GM12878 (cell line): ENCODE data around the gene ASIC2. TPM values are rescaled to one million over a fixed set of nuclear protein-coding genes. Genes with fewer than 3 reads are reported as not detected.

Experiments
- ATAC-seq: fragments of 200-7000 bp; cut with Tn5 transposase; 3 replicates; pipeline ENCODE4 v1.9.1; 2020; ENCODE audit warnings: mild to moderate bottlenecking, moderate library complexity
- BruUV-seq: library from RNA; stranded (reverse); fragments of 400-500 nt; replicated peaks from 2 replicates; lab custom pipeline; 2021; lab: Mats Ljungman, UMichigan
- CTCF ChIA-PET: fragments of 300-600 bp; sonication (Branson Sonifier 250); formaldehyde crosslinking; extraction: SDS; loops from one replicate; lab custom pipeline; 2021; ENCODE audit warnings: inconsistent platforms; lab: Yijun Ruan, JAX
- POLR2A ChIA-PET: fragments of 350-600 bp; formaldehyde crosslinking; extraction: SDS; loops from one replicate; lab custom pipeline; 2021; ENCODE audit warnings: inconsistent platforms; lab: Charles Lee
- RAD21 ChIA-PET: fragments of 300-600 bp; sonication (Branson Sonifier 250); formaldehyde crosslinking; loops from one replicate; lab custom pipeline; 2023; ENCODE audit warnings: antibody characterized with exemption; ENCODE audit not compliant: unreplicated experiment; lab: Charles Lee
- SMC1A ChIA-PET: fragments of 300-600 bp; sonication (Branson Sonifier 250); formaldehyde crosslinking; loops from one replicate; lab custom pipeline; 2023; ENCODE audit not compliant: unreplicated experiment, uncharacterized antibody; lab: Charles Lee
- DNase-seq: peaks from one replicate; pipeline ENCODE4 v3.0.0-alpha.2; 2011; ENCODE audit warnings: low read depth, low spot score
- FAIRE-seq: peaks from 3 replicates; lab custom pipeline; 2011; peaks lifted over from hg19 to GRCh38; lab: Jason Lieb, UNC
- H2AFZ ChIP-seq: 2 replicates; pipeline ENCODE4 v1.6.0; 2011; ENCODE audit warnings: low read depth, low read length, control low read depth; ENCODE audit not compliant: control insufficient read depth
- H3K27ac ChIP-seq: 2 replicates; pipeline ENCODE4 v1.5.1; 2011; ENCODE audit warnings: control low read depth; ENCODE audit not compliant: control insufficient read depth, insufficient read depth
- H3K27me3 ChIP-seq, 2 experiments: replicated peaks in 1 of 2; 2 replicates each; pipeline versions ENCODE4 v1.6.0 to v1.6.1; 2011; ENCODE audit warnings: low read length in 1 of 2; ENCODE audit not compliant: control insufficient read depth in 2 of 2, insufficient read depth in 2 of 2
- H3K36me3 ChIP-seq, 2 experiments: 2 replicates each; pipeline ENCODE4 v1.5.1; 2011; ENCODE audit warnings: low read length in 1 of 2; ENCODE audit not compliant: control insufficient read depth in 2 of 2, insufficient read depth in 2 of 2
- H3K4me1 ChIP-seq: 2 replicates; pipeline ENCODE4 v1.6.1; 2011; ENCODE audit warnings: mild to moderate bottlenecking, low read length, moderate library complexity, mixed read lengths; ENCODE audit not compliant: control insufficient read depth, insufficient read depth
- H3K4me2 ChIP-seq: 2 replicates; pipeline ENCODE4 v1.6.0; 2011; ENCODE audit warnings: control low read depth; ENCODE audit not compliant: control insufficient read depth, insufficient read depth
- H3K4me3 ChIP-seq: fragments of 200-600 bp; sonication (generic); 2 replicates; pipeline ENCODE4 v1.5.1; 2016
- H3K79me2 ChIP-seq: 2 replicates; pipeline ENCODE4 v1.6.0; 2011; ENCODE audit warnings: low read length; ENCODE audit not compliant: control insufficient read depth, insufficient read depth
- H3K9ac ChIP-seq: 2 replicates; pipeline ENCODE4 v1.8.0; 2011; ENCODE audit warnings: low read length, control low read depth, mixed read lengths; ENCODE audit not compliant: control insufficient read depth, insufficient read depth
- H3K9me3 ChIP-seq: replicated peaks from 3 replicates; pipeline ENCODE4 v1.5.1; 2011; ENCODE audit warnings: mild to moderate bottlenecking, low read length; ENCODE audit not compliant: control insufficient read depth, insufficient read depth
- H4K20me1 ChIP-seq: 2 replicates; pipeline ENCODE4 v1.6.0; 2011; ENCODE audit not compliant: control insufficient read depth, insufficient read depth
- CBFB ChIP-seq: IDR thresholded peaks from 2 replicates; pipeline ENCODE4 v1.6.1; 2016; ENCODE audit warnings: antibody characterized with exemption, low read depth
- CEBPZ ChIP-seq: fragments of 150-350 bp; IDR thresholded peaks from 2 replicates; pipeline ENCODE4 v1.6.1; 2016; ENCODE audit warnings: low read depth, low read length
- E2F4 ChIP-seq: IDR thresholded peaks from 2 replicates; pipeline ENCODE4 v1.6.1; 2012; ENCODE audit warnings: low read depth, low read length, improper control_type of control experiment
- EZH2 ChIP-seq: IDR thresholded peaks from 2 replicates; pipeline ENCODE4 v1.6.1; 2012; ENCODE audit warnings: low read depth, mild to moderate bottlenecking, control low read depth, inconsistent platforms, low read length, borderline replicate concordance; ENCODE audit not compliant: control insufficient read depth
- MEF2A ChIP-seq: IDR thresholded peaks from 2 replicates; pipeline ENCODE4 v1.6.1; 2011; ENCODE audit warnings: low read depth, mild to moderate bottlenecking, low read length, moderate library complexity; ENCODE audit not compliant: insufficient read depth
- MXI1 ChIP-seq: fragments of 150-350 bp; IDR thresholded peaks from 2 replicates; pipeline ENCODE4 v1.6.1; 2011; ENCODE audit warnings: low read depth, mild to moderate bottlenecking, inconsistent platforms, low read length, improper control_type of control experiment
- NR2C1 ChIP-seq: fragments of 450-650 bp; IDR thresholded peaks from 2 replicates; pipeline ENCODE4 v1.6.1; 2017; ENCODE audit warnings: antibody characterized with exemption, mild to moderate bottlenecking, moderate library complexity
- SUPT20H ChIP-seq: IDR thresholded peaks from 2 replicates; pipeline ENCODE4 v1.6.1; 2011; ENCODE audit warnings: low read depth, mild to moderate bottlenecking, low read length, moderate library complexity, borderline replicate concordance; ENCODE audit not compliant: control insufficient read depth
- WGBS: methylation state at CpG from one replicate; pipeline ENCODE4 v1.1.6; 2016; ENCODE audit warnings: low lambda C conversion rate; ENCODE audit not compliant: insufficient replicate concordance, insufficient coverage; ENCODE audit errors: missing lambda C conversion rate; 5-methylcytosine and 5-hydroxymethylcytosine counted together
- in situ Hi-C: fragments of 300-500 bp; cut with MboI; formaldehyde crosslinking; loops from 9 replicates; pipeline ENCODE4 v1.14.3; 2018; ENCODE audit warnings: mixed read lengths
- intact Hi-C: fragments of 100-400 bp; cut with micrococcal nuclease; formaldehyde crosslinking; loops from one replicate; pipeline ENCODE4 v1.14.2; 2022; ENCODE audit not compliant: unreplicated experiment
- polyA plus RNA-seq, 11 experiments: library from polyadenylated mRNA; depleted of rRNA in 4 of 11; unstranded in 6 of 11; stranded (reverse) in 5 of 11; fragments of >200 nt; fragmentation: Nextera tagmentation in 4 of 11; fragmentation: Illumina TruSeq in 1 of 11; extraction: Ambion mirVana in 4 of 11; extraction: Trizol in 1 of 11; gene quantifications; 1 replicate in 1 of 11; 2 replicates in 10 of 11; pipeline versions ENCODE4 v1.2.1 to v1.2.3, GENCODE V29; 2011 to 2016; ENCODE audit warnings: inconsistent platforms in 2 of 11, missing spikeins in 2 of 11, low read depth in 1 of 11
- total RNA-seq, 4 experiments: library from RNA; depleted of rRNA in 3 of 4; stranded (reverse); fragments of >200 nt in 3 of 4; fragmentation: Illumina TruSeq in 1 of 4; extraction: Trizol in 1 of 4; gene quantifications; 2 replicates each; pipeline versions ENCODE4 v1.2.1 to v1.2.3, GENCODE V29; 2013 to 2021

The ASIC2 gene
- total and polyA plus RNA-seq, 10 of the 15 experiments (the other 5 are each of a cell fraction or from before 2014, with no cell fraction given): not detected

- WGBS: 52% methylated on average over 6 of the region's 6 CpGs
- no peaks in the 10 kb centered on the region; a peak in 1 of 4 replicates for H3K27me3 ChIP-seq
- in situ Hi-C loops: no loop called here
- POLR2A ChIA-PET: no interaction called here
- TF ChIP-seq NR2C1: no peak
- TF ChIP-seq CBFB: no peak
- TF ChIP-seq SUPT20H: no peak
- no peak for TF ChIP-seq CEBPZ
- TF ChIP-seq MEF2A: no peak
- TF ChIP-seq E2F4: no peak
- TF ChIP-seq MXI1: no peak
- no peak for TF ChIP-seq EZH2
- intact Hi-C loops: no loop called here
- H3K9me3 ChIP-seq: no peaks in the 10 kb centered on the region
- SMC1A ChIA-PET: interaction anchor here (0.6 kb wide), 1 partner anchor 218 kb away, joined by 3 read pairs; no protein-coding TSS in a partner anchor
- no peaks in the 10 kb centered on the region for H4K20me1 ChIP-seq
- FAIRE-seq (no peak), ATAC-seq (no peak), DNase-seq (no peak)
- H3K79me2 ChIP-seq: no peaks in the 10 kb centered on the region
- RAD21 ChIA-PET: interaction anchor here (1.3 kb wide), 1 partner anchor 219 kb away, joined by 4 read pairs; no protein-coding TSS in a partner anchor
- H3K36me3 ChIP-seq: no peaks in the 10 kb centered on the region
- H3K27ac ChIP-seq: no peak overlapping the region
- CTCF ChIA-PET: interaction anchor here (0.9 to 1.6 kb wide), 5 partner anchors 19 to 219 kb away, joined by 3 to 6 read pairs (median 3); no protein-coding TSS in a partner anchor
- H3K4me1 ChIP-seq: no peaks in the 10 kb centered on the region
- no peak overlapping the region for H3K4me2 ChIP-seq
- BruUV-seq: no TSS peak
- H3K9ac ChIP-seq: no peak overlapping the region
- no peak overlapping the region for H2AFZ ChIP-seq
- H3K4me3 ChIP-seq: no peak overlapping the region
Observed at GRCh38 chr17:33002246-33002645, 290.8 kb downstream of the ASIC2 start.
